GM23338 (cell line): ENCODE measurements around the gene TTC21B. TPM values are rescaled to one million over a fixed set of nuclear protein-coding genes. Genes with fewer than 3 reads are reported as not detected.

Experiments
- ATAC-seq: fragments of 200-7000 bp; cut with Tn5 transposase; 3 replicates; pipeline ENCODE4 v1.9.1; 2020
- DNase-seq: peaks from one replicate; pipeline ENCODE4 v3.0.0-alpha.2; 2015; ENCODE audit warnings: low spot score
- H2AFZ ChIP-seq: fragments of 200-600 bp; sonication (generic); 2 replicates; pipeline ENCODE4 v1.8.0; 2016; ENCODE audit warnings: antibody characterized with exemption, mild to moderate bottlenecking, moderate library complexity
- H3F3A ChIP-seq: fragments of 200-600 bp; sonication (generic); replicated peaks from 2 replicates; pipeline ENCODE4 v1.8.0; 2017; ENCODE audit warnings: antibody characterized with exemption, mixed run types, low read depth
- H3K27ac ChIP-seq: fragments of 200-600 bp; sonication (generic); 2 replicates; pipeline ENCODE4 v1.6.1; 2016; ENCODE audit warnings: low read depth
- H3K27me3 ChIP-seq: fragments of 200-600 bp; sonication (generic); 2 replicates; pipeline ENCODE4 v1.8.0; 2016; ENCODE audit warnings: mild to moderate bottlenecking, mixed run types, moderate library complexity; ENCODE audit not compliant: insufficient read depth
- H3K36me3 ChIP-seq: fragments of 200-600 bp; sonication (generic); 2 replicates; pipeline ENCODE4 v1.8.0; 2016; ENCODE audit warnings: mild to moderate bottlenecking; ENCODE audit not compliant: insufficient read depth
- H3K4me1 ChIP-seq: fragments of 200-600 bp; sonication (generic); 2 replicates; pipeline ENCODE4 v1.8.0; 2016; ENCODE audit warnings: mild to moderate bottlenecking, moderate library complexity; ENCODE audit not compliant: insufficient read depth
- H3K4me2 ChIP-seq: fragments of 200-600 bp; sonication (generic); 2 replicates; pipeline ENCODE4 v1.7.1; 2017; ENCODE audit warnings: mixed run types
- H3K4me3 ChIP-seq: fragments of 200-600 bp; sonication (generic); 2 replicates; pipeline ENCODE4 v1.6.1; 2016; ENCODE audit warnings: mixed run types
- H3K79me2 ChIP-seq: fragments of 200-600 bp; sonication (generic); replicated peaks from 2 replicates; pipeline ENCODE4 v1.8.0; 2017; ENCODE audit warnings: mild to moderate bottlenecking; ENCODE audit not compliant: insufficient read depth
- H3K9me2 ChIP-seq: fragments of 200-600 bp; sonication (generic); 2 replicates; pipeline ENCODE4 v1.8.0; 2017; ENCODE audit not compliant: insufficient read depth
- H4K20me1 ChIP-seq: fragments of 200-600 bp; sonication (generic); replicated peaks from 2 replicates; pipeline ENCODE4 v1.8.0; 2017; ENCODE audit warnings: mild to moderate bottlenecking; ENCODE audit not compliant: insufficient read depth
- H3K27ac Mint-ChIP-seq: 2 replicates; pipeline ENCODE4 v1.8.0; 2020; ENCODE audit warnings: inconsistent platforms, mild to moderate bottlenecking, moderate library complexity, mixed read lengths
- H3K27me3 Mint-ChIP-seq: 3 replicates; pipeline ENCODE4 v1.8.0; 2022; ENCODE audit warnings: low read depth, mild to moderate bottlenecking, moderate library complexity, mixed read lengths, inconsistent platforms; ENCODE audit not compliant: insufficient read depth, poor library complexity
- H3K36me3 Mint-ChIP-seq: 3 replicates; pipeline ENCODE4 v1.8.0; 2021; ENCODE audit warnings: low read depth, mild to moderate bottlenecking, inconsistent platforms, moderate library complexity, mixed read lengths
- H3K4me1 Mint-ChIP-seq: 3 replicates; pipeline ENCODE4 v1.8.0; 2020; ENCODE audit warnings: mild to moderate bottlenecking, inconsistent platforms, mixed read lengths
- H3K4me3 Mint-ChIP-seq: 3 replicates; pipeline ENCODE4 v1.8.0; 2021; ENCODE audit warnings: moderate library complexity, mild to moderate bottlenecking, inconsistent platforms, mixed read lengths
- H3K9me3 Mint-ChIP-seq: 3 replicates; pipeline ENCODE4 v1.8.0; 2020; ENCODE audit warnings: moderate library complexity, mild to moderate bottlenecking, inconsistent platforms, mixed read lengths
- CREB1 ChIP-seq: fragments of 250-450 bp; sonication (Bioruptor Pico); IDR thresholded peaks from 2 replicates; pipeline ENCODE4 v1.5.0; 2020; ENCODE audit warnings: low read depth, mild to moderate bottlenecking, moderate library complexity
- EZH2 ChIP-seq: fragments of 200-600 bp; sonication (generic); IDR thresholded peaks from one replicate; pipeline ENCODE4 v1.8.0; 2017; ENCODE audit warnings: antibody characterized with exemption, mild to moderate bottlenecking, low read depth; ENCODE audit not compliant: unreplicated experiment
- EZH2phosphoT487 ChIP-seq: fragments of 200-600 bp; sonication (generic); IDR thresholded peaks from one replicate; pipeline ENCODE4 v1.8.1; 2018; ENCODE audit warnings: antibody characterized with exemption; ENCODE audit not compliant: unreplicated experiment
- JUNB ChIP-seq: IDR thresholded peaks from one replicate; pipeline ENCODE4 v1.6.1; 2016; ENCODE audit warnings: antibody characterized with exemption; ENCODE audit not compliant: unreplicated experiment
- NANOG ChIP-seq: IDR thresholded peaks from 2 replicates; pipeline ENCODE4 v1.6.1; 2016; ENCODE audit warnings: antibody characterized with exemption, borderline replicate concordance
- STAT1 ChIP-seq: IDR thresholded peaks from one replicate; pipeline ENCODE4 v1.6.1; 2016; ENCODE audit warnings: antibody characterized with exemption; ENCODE audit not compliant: unreplicated experiment
- ZNF331 ChIP-seq: fragments of 250-450 bp; sonication (Bioruptor Pico); IDR thresholded peaks from 2 replicates; pipeline ENCODE4 v1.5.0; 2020; ENCODE audit warnings: low read depth, mild to moderate bottlenecking, moderate library complexity
- polyA plus RNA-seq: library from polyadenylated mRNA; unstranded; fragments of >200 nt; fragmentation: Nextera tagmentation; extraction: Ambion mirVana; gene quantifications from 2 replicates; pipeline ENCODE4 v1.2.1, GENCODE V29; 2016
- total RNA-seq: library from RNA; depleted of rRNA; stranded (reverse); fragments of >200 nt; shearing (Covaris generic); gene quantifications from 2 replicates; pipeline ENCODE4 v1.2.3, GENCODE V29; 2014
- TF ChIP-seq, protein P1 (sequence below): IDR thresholded peaks from 2 replicates; pipeline ENCODE4 v1.6.1; 2016; ENCODE audit warnings: antibody characterized with exemption
- TF ChIP-seq, protein P2 (sequence below): fragments of 250-450 bp; sonication (Bioruptor Pico); IDR thresholded peaks from 2 replicates; pipeline ENCODE4 v1.5.0; 2020; ENCODE audit warnings: mild to moderate bottlenecking, moderate library complexity
- TF ChIP-seq, protein P3 (sequence below): IDR thresholded peaks from one replicate; pipeline ENCODE4 v1.6.1; 2018; ENCODE audit warnings: antibody characterized with exemption; ENCODE audit not compliant: unreplicated experiment
- TF ChIP-seq, protein P4 (sequence below), 2 experiments: fragments of 200-600 bp in 1 of 2; sonication (generic) in 1 of 2; conservative IDR thresholded peaks; 2 replicates each; pipeline versions ENCODE4 v1.5.1 to v1.6.1; 2016 to 2017; ENCODE audit warnings: antibody characterized with exemption in 2 of 2, low read depth in 2 of 2, mild to moderate bottlenecking in 2 of 2, moderate library complexity in 1 of 2

The TTC21B gene
- total and polyA plus RNA-seq, 2 experiments from 2014 or later: 10.1 to 32.8 TPM

DNA sequence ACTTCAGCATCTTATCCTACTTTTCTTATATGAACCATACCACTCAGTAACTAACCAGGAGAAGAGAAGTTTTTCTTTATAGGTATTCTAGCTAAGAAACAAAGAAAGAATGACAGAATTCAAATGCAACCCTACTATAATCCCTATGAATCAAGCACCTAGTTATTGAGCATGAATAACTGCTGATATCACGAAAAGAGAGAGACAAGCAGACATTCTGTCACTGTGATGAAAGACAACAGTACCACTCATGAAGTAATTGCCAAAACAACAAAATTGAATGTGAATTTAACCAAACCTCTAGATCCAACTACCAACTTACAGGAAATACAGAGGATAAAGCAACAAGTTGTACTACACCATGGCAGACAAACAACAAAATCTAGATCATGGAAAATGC is 15.3 kb downstream of the TTC21B start (continued):
- no peak for TF ChIP-seq EZH2phosphoT487
- no peak for TF ChIP-seq NANOG
- TF ChIP-seq, protein P1, sequence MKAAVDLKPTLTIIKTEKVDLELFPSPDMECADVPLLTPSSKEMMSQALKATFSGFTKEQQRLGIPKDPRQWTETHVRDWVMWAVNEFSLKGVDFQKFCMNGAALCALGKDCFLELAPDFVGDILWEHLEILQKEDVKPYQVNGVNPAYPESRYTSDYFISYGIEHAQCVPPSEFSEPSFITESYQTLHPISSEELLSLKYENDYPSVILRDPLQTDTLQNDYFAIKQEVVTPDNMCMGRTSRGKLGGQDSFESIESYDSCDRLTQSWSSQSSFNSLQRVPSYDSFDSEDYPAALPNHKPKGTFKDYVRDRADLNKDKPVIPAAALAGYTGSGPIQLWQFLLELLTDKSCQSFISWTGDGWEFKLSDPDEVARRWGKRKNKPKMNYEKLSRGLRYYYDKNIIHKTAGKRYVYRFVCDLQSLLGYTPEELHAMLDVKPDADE: no peak

DNA sequence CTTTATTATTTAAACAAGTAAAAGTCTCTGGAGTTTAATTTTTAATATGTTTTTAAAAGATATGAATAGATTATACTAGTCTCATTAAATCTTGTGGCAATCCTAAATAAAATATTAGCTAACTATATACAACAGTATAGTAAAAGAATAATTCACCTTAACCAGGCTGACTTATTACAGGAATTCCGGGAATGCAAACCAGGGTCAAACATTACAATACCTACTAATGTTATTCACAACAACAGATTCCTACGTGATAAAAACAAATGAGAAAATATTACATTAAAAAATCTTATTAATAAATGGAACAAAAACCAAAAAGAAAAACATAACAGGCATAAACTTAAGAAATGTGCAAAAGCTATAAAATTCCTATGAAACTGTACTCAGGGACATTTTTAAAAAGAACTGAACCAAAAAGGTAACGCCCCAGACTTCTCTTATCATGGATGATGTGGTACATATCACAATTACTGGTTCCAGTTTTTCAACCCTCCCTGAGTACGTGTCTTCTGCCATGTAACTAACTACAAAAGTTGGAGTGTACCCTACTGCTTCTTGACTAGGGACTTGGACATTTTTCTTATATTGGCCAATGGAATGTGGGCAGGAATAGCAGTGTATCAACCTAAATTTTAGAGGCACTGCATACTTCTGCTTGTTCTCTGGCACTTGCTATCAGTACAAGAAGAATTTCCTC is 20.2 kb downstream of the TTC21B start:
- peaks cover 27% of the 10 kb centered on the region; the same call in 1 of the 2 replicates for H3K36me3 ChIP-seq
- no peaks in the 10 kb centered on the region for H3K27me3 Mint-ChIP-seq
- DNase-seq: peak; percentile 27
- H4K20me1 ChIP-seq: no peaks in the 10 kb centered on the region
- no peaks in the 10 kb centered on the region for H3F3A ChIP-seq
- no peak overlapping the region for H2AFZ ChIP-seq
- peak overlapping the region; percentile 39; the same call in 1 of the 2 replicates for H3K27ac ChIP-seq
- H3K36me3 Mint-ChIP-seq: peaks cover 21% of the 10 kb centered on the region
- ATAC-seq: no peak; the same call in 2 of the 3 replicates
- no peak overlapping the region for H3K4me3 Mint-ChIP-seq
- H3K4me2 ChIP-seq: peak overlapping the region; percentile 5; the same call in 1 of the 2 replicates
- H3K79me2 ChIP-seq: no peaks in the 10 kb centered on the region
- no peaks in the 10 kb centered on the region for H3K9me2 ChIP-seq
- no peaks in the 10 kb centered on the region for H3K27me3 ChIP-seq
- no peaks in the 10 kb centered on the region for H3K9me3 Mint-ChIP-seq
- peaks cover 22% of the 10 kb centered on the region for H3K4me1 ChIP-seq
- H3K27ac Mint-ChIP-seq: peak overlapping the region; percentile 86
- no peak overlapping the region for H3K4me3 ChIP-seq
- peaks cover 20% of the 10 kb centered on the region for H3K4me1 Mint-ChIP-seq
- TF ChIP-seq JUNB (no peak), EZH2 (no peak), ZNF331 (CRISPR knock-in tag) (no peak), STAT1 (no peak), CREB1 (CRISPR knock-in tag) (no peak)
- TF ChIP-seq, protein P2, sequence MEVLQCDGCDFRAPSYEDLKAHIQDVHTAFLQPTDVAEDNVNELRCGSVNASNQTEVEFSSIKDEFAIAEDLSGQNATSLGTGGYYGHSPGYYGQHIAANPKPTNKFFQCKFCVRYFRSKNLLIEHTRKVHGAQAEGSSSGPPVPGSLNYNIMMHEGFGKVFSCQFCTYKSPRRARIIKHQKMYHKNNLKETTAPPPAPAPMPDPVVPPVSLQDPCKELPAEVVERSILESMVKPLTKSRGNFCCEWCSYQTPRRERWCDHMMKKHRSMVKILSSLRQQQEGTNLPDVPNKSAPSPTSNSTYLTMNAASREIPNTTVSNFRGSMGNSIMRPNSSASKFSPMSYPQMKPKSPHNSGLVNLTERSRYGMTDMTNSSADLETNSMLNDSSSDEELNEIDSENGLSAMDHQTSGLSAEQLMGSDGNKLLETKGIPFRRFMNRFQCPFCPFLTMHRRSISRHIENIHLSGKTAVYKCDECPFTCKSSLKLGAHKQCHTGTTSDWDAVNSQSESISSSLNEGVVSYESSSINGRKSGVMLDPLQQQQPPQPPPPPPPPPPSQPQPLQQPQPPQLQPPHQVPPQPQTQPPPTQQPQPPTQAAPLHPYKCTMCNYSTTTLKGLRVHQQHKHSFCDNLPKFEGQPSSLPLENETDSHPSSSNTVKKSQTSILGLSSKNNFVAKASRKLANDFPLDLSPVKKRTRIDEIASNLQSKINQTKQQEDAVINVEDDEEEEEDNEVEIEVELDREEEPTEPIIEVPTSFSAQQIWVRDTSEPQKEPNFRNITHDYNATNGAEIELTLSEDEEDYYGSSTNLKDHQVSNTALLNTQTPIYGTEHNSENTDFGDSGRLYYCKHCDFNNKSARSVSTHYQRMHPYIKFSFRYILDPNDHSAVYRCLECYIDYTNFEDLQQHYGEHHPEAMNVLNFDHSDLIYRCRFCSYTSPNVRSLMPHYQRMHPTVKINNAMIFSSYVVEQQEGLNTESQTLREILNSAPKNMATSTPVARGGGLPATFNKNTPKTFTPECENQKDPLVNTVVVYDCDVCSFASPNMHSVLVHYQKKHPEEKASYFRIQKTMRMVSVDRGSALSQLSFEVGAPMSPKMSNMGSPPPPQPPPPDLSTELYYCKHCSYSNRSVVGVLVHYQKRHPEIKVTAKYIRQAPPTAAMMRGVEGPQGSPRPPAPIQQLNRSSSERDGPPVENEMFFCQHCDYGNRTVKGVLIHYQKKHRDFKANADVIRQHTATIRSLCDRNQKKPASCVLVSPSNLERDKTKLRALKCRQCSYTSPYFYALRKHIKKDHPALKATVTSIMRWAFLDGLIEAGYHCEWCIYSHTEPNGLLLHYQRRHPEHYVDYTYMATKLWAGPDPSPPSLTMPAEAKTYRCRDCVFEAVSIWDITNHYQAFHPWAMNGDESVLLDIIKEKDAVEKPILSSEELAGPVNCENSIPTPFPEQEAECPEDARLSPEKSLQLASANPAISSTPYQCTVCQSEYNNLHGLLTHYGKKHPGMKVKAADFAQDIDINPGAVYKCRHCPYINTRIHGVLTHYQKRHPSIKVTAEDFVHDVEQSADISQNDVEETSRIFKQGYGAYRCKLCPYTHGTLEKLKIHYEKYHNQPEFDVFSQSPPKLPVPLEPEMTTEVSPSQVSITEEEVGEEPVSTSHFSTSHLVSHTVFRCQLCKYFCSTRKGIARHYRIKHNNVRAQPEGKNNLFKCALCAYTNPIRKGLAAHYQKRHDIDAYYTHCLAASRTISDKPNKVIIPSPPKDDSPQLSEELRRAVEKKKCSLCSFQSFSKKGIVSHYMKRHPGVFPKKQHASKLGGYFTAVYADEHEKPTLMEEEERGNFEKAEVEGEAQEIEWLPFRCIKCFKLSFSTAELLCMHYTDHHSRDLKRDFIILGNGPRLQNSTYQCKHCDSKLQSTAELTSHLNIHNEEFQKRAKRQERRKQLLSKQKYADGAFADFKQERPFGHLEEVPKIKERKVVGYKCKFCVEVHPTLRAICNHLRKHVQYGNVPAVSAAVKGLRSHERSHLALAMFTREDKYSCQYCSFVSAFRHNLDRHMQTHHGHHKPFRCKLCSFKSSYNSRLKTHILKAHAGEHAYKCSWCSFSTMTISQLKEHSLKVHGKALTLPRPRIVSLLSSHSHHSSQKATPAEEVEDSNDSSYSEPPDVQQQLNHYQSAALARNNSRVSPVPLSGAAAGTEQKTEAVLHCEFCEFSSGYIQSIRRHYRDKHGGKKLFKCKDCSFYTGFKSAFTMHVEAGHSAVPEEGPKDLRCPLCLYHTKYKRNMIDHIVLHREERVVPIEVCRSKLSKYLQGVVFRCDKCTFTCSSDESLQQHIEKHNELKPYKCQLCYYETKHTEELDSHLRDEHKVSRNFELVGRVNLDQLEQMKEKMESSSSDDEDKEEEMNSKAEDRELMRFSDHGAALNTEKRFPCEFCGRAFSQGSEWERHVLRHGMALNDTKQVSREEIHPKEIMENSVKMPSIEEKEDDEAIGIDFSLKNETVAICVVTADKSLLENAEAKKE (CRISPR knock-in tag): no peak
- TF ChIP-seq, protein P3, sequence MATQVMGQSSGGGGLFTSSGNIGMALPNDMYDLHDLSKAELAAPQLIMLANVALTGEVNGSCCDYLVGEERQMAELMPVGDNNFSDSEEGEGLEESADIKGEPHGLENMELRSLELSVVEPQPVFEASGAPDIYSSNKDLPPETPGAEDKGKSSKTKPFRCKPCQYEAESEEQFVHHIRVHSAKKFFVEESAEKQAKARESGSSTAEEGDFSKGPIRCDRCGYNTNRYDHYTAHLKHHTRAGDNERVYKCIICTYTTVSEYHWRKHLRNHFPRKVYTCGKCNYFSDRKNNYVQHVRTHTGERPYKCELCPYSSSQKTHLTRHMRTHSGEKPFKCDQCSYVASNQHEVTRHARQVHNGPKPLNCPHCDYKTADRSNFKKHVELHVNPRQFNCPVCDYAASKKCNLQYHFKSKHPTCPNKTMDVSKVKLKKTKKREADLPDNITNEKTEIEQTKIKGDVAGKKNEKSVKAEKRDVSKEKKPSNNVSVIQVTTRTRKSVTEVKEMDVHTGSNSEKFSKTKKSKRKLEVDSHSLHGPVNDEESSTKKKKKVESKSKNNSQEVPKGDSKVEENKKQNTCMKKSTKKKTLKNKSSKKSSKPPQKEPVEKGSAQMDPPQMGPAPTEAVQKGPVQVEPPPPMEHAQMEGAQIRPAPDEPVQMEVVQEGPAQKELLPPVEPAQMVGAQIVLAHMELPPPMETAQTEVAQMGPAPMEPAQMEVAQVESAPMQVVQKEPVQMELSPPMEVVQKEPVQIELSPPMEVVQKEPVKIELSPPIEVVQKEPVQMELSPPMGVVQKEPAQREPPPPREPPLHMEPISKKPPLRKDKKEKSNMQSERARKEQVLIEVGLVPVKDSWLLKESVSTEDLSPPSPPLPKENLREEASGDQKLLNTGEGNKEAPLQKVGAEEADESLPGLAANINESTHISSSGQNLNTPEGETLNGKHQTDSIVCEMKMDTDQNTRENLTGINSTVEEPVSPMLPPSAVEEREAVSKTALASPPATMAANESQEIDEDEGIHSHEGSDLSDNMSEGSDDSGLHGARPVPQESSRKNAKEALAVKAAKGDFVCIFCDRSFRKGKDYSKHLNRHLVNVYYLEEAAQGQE: no peak
- TF ChIP-seq, protein P4, sequence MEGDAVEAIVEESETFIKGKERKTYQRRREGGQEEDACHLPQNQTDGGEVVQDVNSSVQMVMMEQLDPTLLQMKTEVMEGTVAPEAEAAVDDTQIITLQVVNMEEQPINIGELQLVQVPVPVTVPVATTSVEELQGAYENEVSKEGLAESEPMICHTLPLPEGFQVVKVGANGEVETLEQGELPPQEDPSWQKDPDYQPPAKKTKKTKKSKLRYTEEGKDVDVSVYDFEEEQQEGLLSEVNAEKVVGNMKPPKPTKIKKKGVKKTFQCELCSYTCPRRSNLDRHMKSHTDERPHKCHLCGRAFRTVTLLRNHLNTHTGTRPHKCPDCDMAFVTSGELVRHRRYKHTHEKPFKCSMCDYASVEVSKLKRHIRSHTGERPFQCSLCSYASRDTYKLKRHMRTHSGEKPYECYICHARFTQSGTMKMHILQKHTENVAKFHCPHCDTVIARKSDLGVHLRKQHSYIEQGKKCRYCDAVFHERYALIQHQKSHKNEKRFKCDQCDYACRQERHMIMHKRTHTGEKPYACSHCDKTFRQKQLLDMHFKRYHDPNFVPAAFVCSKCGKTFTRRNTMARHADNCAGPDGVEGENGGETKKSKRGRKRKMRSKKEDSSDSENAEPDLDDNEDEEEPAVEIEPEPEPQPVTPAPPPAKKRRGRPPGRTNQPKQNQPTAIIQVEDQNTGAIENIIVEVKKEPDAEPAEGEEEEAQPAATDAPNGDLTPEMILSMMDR (conservative IDR thresholded peaks at IDR 0.05; ENCODE audit: low read depth in 2 of 2): no peak
